Prostate gland (tissue), 2 donors: ENCODE results near the gene MICAL3. TPM values are rescaled to one million over a fixed set of nuclear protein-coding genes. Genes with fewer than 3 reads are reported as not detected.

Source experiments
- DNase-seq: peaks from one replicate; pipeline ENCODE4 v3.0.0-alpha.2; 2019; ENCODE audit warnings: low spot score
- H3K27ac ChIP-seq, 2 donors: fragments of 200-600 bp; sonication (generic); 2 replicates each; pipeline ENCODE4 v1.5.1; 2017 to 2019
- H3K27me3 ChIP-seq: fragments of 200-600 bp; sonication (generic); replicated peaks from 2 replicates; pipeline ENCODE4 v1.5.1; 2019; ENCODE audit not compliant: insufficient read depth
- H3K36me3 ChIP-seq, 2 donors: fragments of 200-600 bp; sonication (generic); 1 replicate in 1 of 2; 2 replicates in 1 of 2; pipeline versions ENCODE4 v1.5.1 to v1.8.1; 2017 to 2019
- H3K4me1 ChIP-seq: fragments of 200-600 bp; sonication (generic); replicated peaks from 2 replicates; pipeline ENCODE4 v1.5.1; 2019
- H3K4me3 ChIP-seq, 2 donors: fragments of 200-600 bp; sonication (generic); 2 replicates each; pipeline ENCODE4 v1.5.1; 2017 to 2019
- H3K9me3 ChIP-seq: fragments of 200-600 bp; sonication (generic); 2 replicates; pipeline ENCODE4 v1.5.1; 2017
- POLR2A ChIP-seq: fragments of 450-650 bp; IDR thresholded peaks from one replicate; pipeline ENCODE4 v1.6.1; 2016; ENCODE audit warnings: antibody characterized with exemption, mild to moderate bottlenecking
- POLR2AphosphoS5 ChIP-seq: sonication (generic); formaldehyde crosslinking; IDR thresholded peaks from one replicate; pipeline ENCODE4 v1.6.1; 2017; ENCODE audit warnings: antibody characterized with exemption
- WGBS: methylation state at CpG from one replicate; pipeline ENCODE4 v1.1.5; 2018; 5-methylcytosine and 5-hydroxymethylcytosine counted together
- intact Hi-C: fragments of 100-400 bp; cut with DNase I; formaldehyde crosslinking; loops from one replicate; pipeline ENCODE4 v1.14.2; 2022
- total RNA-seq, 2 donors: library from RNA; depleted of rRNA; stranded (reverse); fragments of >200 nt; gene quantifications; one replicate each; pipeline ENCODE4 v1.1.0, GENCODE V29; 2016
- TF ChIP-seq, protein P1 (sequence below), 4 experiments: fragments of 200-600 bp in 2 of 4; fragments of 450-650 bp in 2 of 4; sonication (generic) in 2 of 4; IDR thresholded peaks; 1 replicate in 3 of 4; 2 replicates in 1 of 4; pipeline ENCODE4 v1.5.1; 2016 to 2019; ENCODE audit warnings: antibody characterized with exemption in 4 of 4, mild to moderate bottlenecking in 2 of 4, moderate library complexity in 2 of 4

MICAL3 gene
- total RNA-seq, 2 donors from 2014 or later: 58.6 to 78.7 TPM

- WGBS: 54% methylated on average over 9 of the region's 9 CpGs
- Histone ChIP-seq H3K27ac (no peak overlapping the region), H3K27me3 (no peaks in the 10 kb centered on the region), H3K9me3 (no peaks in the 10 kb centered on the region), H3K4me3 (no peak overlapping the region), H3K4me1 (peaks cover 22% of the 10 kb centered on the region), H3K36me3 (no peaks in the 10 kb centered on the region)
- intact Hi-C loops: no loop called here
- no peak for DNase-seq
- TF ChIP-seq, protein P1, sequence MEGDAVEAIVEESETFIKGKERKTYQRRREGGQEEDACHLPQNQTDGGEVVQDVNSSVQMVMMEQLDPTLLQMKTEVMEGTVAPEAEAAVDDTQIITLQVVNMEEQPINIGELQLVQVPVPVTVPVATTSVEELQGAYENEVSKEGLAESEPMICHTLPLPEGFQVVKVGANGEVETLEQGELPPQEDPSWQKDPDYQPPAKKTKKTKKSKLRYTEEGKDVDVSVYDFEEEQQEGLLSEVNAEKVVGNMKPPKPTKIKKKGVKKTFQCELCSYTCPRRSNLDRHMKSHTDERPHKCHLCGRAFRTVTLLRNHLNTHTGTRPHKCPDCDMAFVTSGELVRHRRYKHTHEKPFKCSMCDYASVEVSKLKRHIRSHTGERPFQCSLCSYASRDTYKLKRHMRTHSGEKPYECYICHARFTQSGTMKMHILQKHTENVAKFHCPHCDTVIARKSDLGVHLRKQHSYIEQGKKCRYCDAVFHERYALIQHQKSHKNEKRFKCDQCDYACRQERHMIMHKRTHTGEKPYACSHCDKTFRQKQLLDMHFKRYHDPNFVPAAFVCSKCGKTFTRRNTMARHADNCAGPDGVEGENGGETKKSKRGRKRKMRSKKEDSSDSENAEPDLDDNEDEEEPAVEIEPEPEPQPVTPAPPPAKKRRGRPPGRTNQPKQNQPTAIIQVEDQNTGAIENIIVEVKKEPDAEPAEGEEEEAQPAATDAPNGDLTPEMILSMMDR (IDR thresholded peaks at IDR 0.05): no peak
- TF ChIP-seq POLR2A (no peak), POLR2AphosphoS5 (no peak)
Measured at GRCh38 chr22:17946662-17947367, 77.5 kb downstream of the MICAL3 start.

GRCh38 chr22:17945888-17946648, 78.3 kb downstream of the MICAL3 start:
- 53% methylated on average over 16 of the region's 16 CpGs for WGBS
- Histone ChIP-seq H3K4me1 (peaks cover 22% of the 10 kb centered on the region), H3K27me3 (no peaks in the 10 kb centered on the region), H3K4me3 (no peak overlapping the region), H3K9me3 (no peaks in the 10 kb centered on the region), H3K36me3 (no peaks in the 10 kb centered on the region), H3K27ac (peak overlapping the region; percentile 36 to 53)
- TF ChIP-seq POLR2AphosphoS5 (no peak), POLR2A (no peak)
- TF ChIP-seq, protein P1 (IDR thresholded peaks at IDR 0.05): peak in 1 of 4 experiments; percentile 19
- intact Hi-C loops: no loop called here
- DNase-seq: no peak

GRCh38 chr22:17945156-17945887, 79.0 kb downstream of the MICAL3 start:
- Histone ChIP-seq H3K36me3 (no peaks in the 10 kb centered on the region), H3K27me3 (no peaks in the 10 kb centered on the region), H3K4me3 (no peak overlapping the region), H3K4me1 (peaks cover 22% of the 10 kb centered on the region), H3K9me3 (no peaks in the 10 kb centered on the region), H3K27ac (peak overlapping the region; percentile 36 to 53)
- WGBS: 28% methylated on average over 15 of the region's 15 CpGs
- no peak for TF ChIP-seq POLR2A
- no peak for TF ChIP-seq POLR2AphosphoS5
- TF ChIP-seq, protein P1 (IDR thresholded peaks at IDR 0.05): no peak
- intact Hi-C loops: no loop called here
- no peak for DNase-seq

- no peak overlapping the region for H3K4me3 ChIP-seq
- peak overlapping the region; percentile 36 to 45 for H3K27ac ChIP-seq
- H3K4me1 ChIP-seq: peaks cover 19% of the 10 kb centered on the region
- no peaks in the 10 kb centered on the region for H3K9me3 ChIP-seq
- DNase-seq: no peak
- no peaks in the 10 kb centered on the region for H3K27me3 ChIP-seq
- TF ChIP-seq, protein P1 (IDR thresholded peaks at IDR 0.05): no peak
- TF ChIP-seq POLR2AphosphoS5: no peak
- TF ChIP-seq POLR2A: no peak
- 35% methylated on average over 9 of the region's 9 CpGs for WGBS
- H3K36me3 ChIP-seq: no peaks in the 10 kb centered on the region
- intact Hi-C loops: no loop called here
Measured at GRCh38 chr22:17944256-17944655, 80.1 kb downstream of the MICAL3 start.
